Measurements from ENCODE around the gene POP7. TPM values are rescaled to one million over a fixed set of nuclear protein-coding genes. Genes with fewer than 3 reads are reported as not detected.

POP7 gene
- total and polyA plus RNA-seq, 2 of the 4 experiments (the other 2 are of a cell fraction) = 14.9 to 38.0 TPM

DNA sequence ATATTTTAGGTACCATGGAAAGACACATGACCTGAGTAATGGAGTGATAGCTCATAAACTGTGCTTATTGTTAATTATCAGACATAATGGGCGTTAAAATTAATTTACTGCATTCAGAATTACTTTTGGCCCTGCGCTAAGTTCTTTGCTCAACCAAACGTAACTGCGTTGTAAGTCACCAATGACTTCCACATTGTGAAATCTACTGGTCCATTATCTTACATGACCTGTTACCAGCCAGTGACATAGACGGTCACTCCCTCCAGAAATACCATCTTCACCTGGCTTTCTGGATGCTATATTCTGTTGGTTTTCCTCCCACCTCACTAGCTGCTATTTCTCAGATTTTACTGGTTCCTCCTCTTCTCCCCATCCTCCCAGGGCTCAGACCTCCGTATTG is 6.9 kb upstream of the POP7 start:
- H3K27me3 ChIP-seq (ENCODE audit: control insufficient read depth, insufficient read depth, low read length) = peaks cover 5% of the 10 kb centered on the region; the same call in 1 of the 2 replicates
- no peak overlapping the region for H3K4ac ChIP-seq (ENCODE audit: low read depth, low read length)
- H3K79me1 ChIP-seq (ENCODE audit: low read depth in 1 of 2, low read length in 2 of 2) = no peaks in the 10 kb centered on the region
- ChIA-PET CTCF (no interaction called here), POLR2A (ENCODE audit: unreplicated experiment) (no interaction called here)
- no peak overlapping the region for H4K8ac ChIP-seq (ENCODE audit: low read depth in 2 of 2, low read length in 2 of 2)
- no peak overlapping the region; the same call in 1 of the 2 replicates for H3K23ac ChIP-seq (ENCODE audit: low read depth, low read length)
- WGBS, 2 experiments (ENCODE audit: extremely low coverage in 2 of 2, insufficient read length in 1 of 2) = 70% methylated on average over 4 of the region's 6 CpGs; no CpG with 5 or more reads in 1 of the 2 experiments
- H4K20me1 ChIP-seq (ENCODE audit: insufficient read depth, low read length) = no peaks in the 10 kb centered on the region
- DNase-seq (no peak), ATAC-seq (ENCODE audit: low read depth) (no peak)
- H2BK20ac ChIP-seq (ENCODE audit: low read depth, low read length) = no peak overlapping the region
- no peak overlapping the region for H2BK15ac ChIP-seq (ENCODE audit: low read depth, low read length)
- H3K14ac ChIP-seq (replicated peaks; ENCODE audit: low read depth, low read length) = no peak overlapping the region
- H3K4me3 ChIP-seq (ENCODE audit: insufficient read depth, low read depth, low read length) = no peak overlapping the region
- dilution Hi-C loops (cut with HindIII; ENCODE audit: low sequenced_read_pairs, unreplicated experiment) = no loop called here
- no peak overlapping the region for H3K27ac ChIP-seq (ENCODE audit: insufficient read depth, low read length)
- intact Hi-C loops (cut with micrococcal nuclease) = no loop called here
- no peak overlapping the region for H3K18ac ChIP-seq (ENCODE audit: low read depth, low read length)
- no peak overlapping the region for H2AFZ ChIP-seq (replicated peaks; ENCODE audit: low read length, poor library complexity)
- in situ Hi-C loops (cut with MboI; ENCODE audit: low sequenced_read_pairs) = loop anchor here (10.0 kb wide), 1 partner anchor 234 kb away; the partner anchor contains the start of gene SPACDR
- TF ChIP-seq SMC3 (IDR thresholded peaks at IDR 0.05; ENCODE audit: low read depth, low read length) (no peak), MAFK (IDR thresholded peaks at IDR 0.05; ENCODE audit: low read depth, low read length) (no peak), POLR2A (IDR thresholded peaks at IDR 0.05; ENCODE audit: low read depth, low read length) (no peak), MAZ (IDR thresholded peaks at IDR 0.05; ENCODE audit: borderline replicate concordance, low read depth, low read length) (no peak), RCOR1 (IDR thresholded peaks at IDR 0.05; ENCODE audit: insufficient replicate concordance, low read length) (no peak), CEBPB (IDR thresholded peaks at IDR 0.05; ENCODE audit: low read depth, low read length) (no peak), RAD21 (IDR thresholded peaks at IDR 0.05; ENCODE audit: low read length) (no peak), CHD1 (IDR thresholded peaks at IDR 0.05; ENCODE audit: low read depth, low read length) (no peak), FOS (IDR thresholded peaks at IDR 0.05; ENCODE audit: low read depth, low read length) (no peak), NFE2L2 (IDR thresholded peaks at IDR 0.05; ENCODE audit: low read depth, low read length) (no peak), RFX5 (IDR thresholded peaks at IDR 0.05; ENCODE audit: low read depth, low read length) (no peak), BHLHE40 (IDR thresholded peaks at IDR 0.05; ENCODE audit: low read depth, low read length) (no peak)
- TF ChIP-seq, protein P1, sequence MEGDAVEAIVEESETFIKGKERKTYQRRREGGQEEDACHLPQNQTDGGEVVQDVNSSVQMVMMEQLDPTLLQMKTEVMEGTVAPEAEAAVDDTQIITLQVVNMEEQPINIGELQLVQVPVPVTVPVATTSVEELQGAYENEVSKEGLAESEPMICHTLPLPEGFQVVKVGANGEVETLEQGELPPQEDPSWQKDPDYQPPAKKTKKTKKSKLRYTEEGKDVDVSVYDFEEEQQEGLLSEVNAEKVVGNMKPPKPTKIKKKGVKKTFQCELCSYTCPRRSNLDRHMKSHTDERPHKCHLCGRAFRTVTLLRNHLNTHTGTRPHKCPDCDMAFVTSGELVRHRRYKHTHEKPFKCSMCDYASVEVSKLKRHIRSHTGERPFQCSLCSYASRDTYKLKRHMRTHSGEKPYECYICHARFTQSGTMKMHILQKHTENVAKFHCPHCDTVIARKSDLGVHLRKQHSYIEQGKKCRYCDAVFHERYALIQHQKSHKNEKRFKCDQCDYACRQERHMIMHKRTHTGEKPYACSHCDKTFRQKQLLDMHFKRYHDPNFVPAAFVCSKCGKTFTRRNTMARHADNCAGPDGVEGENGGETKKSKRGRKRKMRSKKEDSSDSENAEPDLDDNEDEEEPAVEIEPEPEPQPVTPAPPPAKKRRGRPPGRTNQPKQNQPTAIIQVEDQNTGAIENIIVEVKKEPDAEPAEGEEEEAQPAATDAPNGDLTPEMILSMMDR (conservative IDR thresholded peaks at IDR 0.05; ENCODE audit: low read depth, low read length) = no peak
- TF ChIP-seq, protein P2, sequence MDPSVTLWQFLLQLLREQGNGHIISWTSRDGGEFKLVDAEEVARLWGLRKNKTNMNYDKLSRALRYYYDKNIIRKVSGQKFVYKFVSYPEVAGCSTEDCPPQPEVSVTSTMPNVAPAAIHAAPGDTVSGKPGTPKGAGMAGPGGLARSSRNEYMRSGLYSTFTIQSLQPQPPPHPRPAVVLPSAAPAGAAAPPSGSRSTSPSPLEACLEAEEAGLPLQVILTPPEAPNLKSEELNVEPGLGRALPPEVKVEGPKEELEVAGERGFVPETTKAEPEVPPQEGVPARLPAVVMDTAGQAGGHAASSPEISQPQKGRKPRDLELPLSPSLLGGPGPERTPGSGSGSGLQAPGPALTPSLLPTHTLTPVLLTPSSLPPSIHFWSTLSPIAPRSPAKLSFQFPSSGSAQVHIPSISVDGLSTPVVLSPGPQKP (IDR thresholded peaks at IDR 0.05; ENCODE audit: borderline replicate concordance, low read depth, low read length) = no peak
- TF ChIP-seq, protein P3, sequence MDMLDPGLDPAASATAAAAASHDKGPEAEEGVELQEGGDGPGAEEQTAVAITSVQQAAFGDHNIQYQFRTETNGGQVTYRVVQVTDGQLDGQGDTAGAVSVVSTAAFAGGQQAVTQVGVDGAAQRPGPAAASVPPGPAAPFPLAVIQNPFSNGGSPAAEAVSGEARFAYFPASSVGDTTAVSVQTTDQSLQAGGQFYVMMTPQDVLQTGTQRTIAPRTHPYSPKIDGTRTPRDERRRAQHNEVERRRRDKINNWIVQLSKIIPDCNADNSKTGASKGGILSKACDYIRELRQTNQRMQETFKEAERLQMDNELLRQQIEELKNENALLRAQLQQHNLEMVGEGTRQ (IDR thresholded peaks at IDR 0.05; ENCODE audit: low read depth, low read length) = no peak
- H3K9me1 ChIP-seq (ENCODE audit: insufficient read depth, low read length) = no peaks in the 10 kb centered on the region
- H2BK5ac ChIP-seq (ENCODE audit: low read depth, low read length, poor library complexity, severe bottlenecking) = no peak overlapping the region
- no peak overlapping the region for H4K5ac ChIP-seq (ENCODE audit: low read depth, low read length)
- H2AK9ac ChIP-seq (replicated peaks; ENCODE audit: low read depth, low read length, poor library complexity) = no peak overlapping the region
- H2BK120ac ChIP-seq (ENCODE audit: low read depth, low read length) = no peak overlapping the region
- H3K36me3 ChIP-seq (ENCODE audit: control insufficient read depth, insufficient read depth, low read length) = no peaks in the 10 kb centered on the region
- H3K9ac ChIP-seq (ENCODE audit: low read depth, low read length) = no peak overlapping the region
- no TSS peak for BruUV-seq (replicated peaks)
- H2AK5ac ChIP-seq (ENCODE audit: low read depth, low read length) = no peak overlapping the region
- no peak overlapping the region for H4K91ac ChIP-seq (ENCODE audit: insufficient read depth, low read depth, low read length)
- no peak overlapping the region for H3K56ac ChIP-seq (ENCODE audit: extremely low read depth, insufficient read depth, low read length)
- no peak overlapping the region for H3K4me2 ChIP-seq (ENCODE audit: low read depth, low read length)
- H3K4me1 ChIP-seq (ENCODE audit: control insufficient read depth, insufficient read depth, low read length) = 0 out of 2 replicates have a peak, but pooled peaks cover 1% of the 10 kb centered on the region
- H3K9me3 ChIP-seq (ENCODE audit: control insufficient read depth, insufficient read depth, low read length) = no peaks in the 10 kb centered on the region

Data from IMR-90 (cell line).